H1 (cell line): ENCODE measurements around the gene ADRA2A.

ENCODE experiments used
- CHD2 ChIP-seq: IDR thresholded peaks from 2 replicates; pipeline ENCODE4 v1.6.1; 2012; ENCODE audit warnings: low read length, improper control_type of control experiment
- CREB1 ChIP-seq: IDR thresholded peaks from 2 replicates; pipeline ENCODE4 v1.6.1; 2012; ENCODE audit warnings: inconsistent platforms
- POLR2A ChIP-seq, 2 experiments: IDR thresholded peaks; 1 replicate in 1 of 2; 2 replicates in 1 of 2; pipeline ENCODE4 v1.6.1; 2011; ENCODE audit warnings: low read depth in 2 of 2, low read length in 2 of 2, mild to moderate bottlenecking in 2 of 2; ENCODE audit errors: control extremely low read depth in 1 of 2
- RAD21 ChIP-seq, 2 experiments: IDR thresholded peaks in 1 of 2; conservative IDR thresholded peaks in 1 of 2; 2 replicates each; pipeline ENCODE4 v1.6.1; 2011; ENCODE audit warnings: low read depth in 2 of 2, low read length in 2 of 2, improper control_type of control experiment in 1 of 2, inconsistent platforms in 1 of 2, mild to moderate bottlenecking in 1 of 2, moderate library complexity in 1 of 2

DNA sequence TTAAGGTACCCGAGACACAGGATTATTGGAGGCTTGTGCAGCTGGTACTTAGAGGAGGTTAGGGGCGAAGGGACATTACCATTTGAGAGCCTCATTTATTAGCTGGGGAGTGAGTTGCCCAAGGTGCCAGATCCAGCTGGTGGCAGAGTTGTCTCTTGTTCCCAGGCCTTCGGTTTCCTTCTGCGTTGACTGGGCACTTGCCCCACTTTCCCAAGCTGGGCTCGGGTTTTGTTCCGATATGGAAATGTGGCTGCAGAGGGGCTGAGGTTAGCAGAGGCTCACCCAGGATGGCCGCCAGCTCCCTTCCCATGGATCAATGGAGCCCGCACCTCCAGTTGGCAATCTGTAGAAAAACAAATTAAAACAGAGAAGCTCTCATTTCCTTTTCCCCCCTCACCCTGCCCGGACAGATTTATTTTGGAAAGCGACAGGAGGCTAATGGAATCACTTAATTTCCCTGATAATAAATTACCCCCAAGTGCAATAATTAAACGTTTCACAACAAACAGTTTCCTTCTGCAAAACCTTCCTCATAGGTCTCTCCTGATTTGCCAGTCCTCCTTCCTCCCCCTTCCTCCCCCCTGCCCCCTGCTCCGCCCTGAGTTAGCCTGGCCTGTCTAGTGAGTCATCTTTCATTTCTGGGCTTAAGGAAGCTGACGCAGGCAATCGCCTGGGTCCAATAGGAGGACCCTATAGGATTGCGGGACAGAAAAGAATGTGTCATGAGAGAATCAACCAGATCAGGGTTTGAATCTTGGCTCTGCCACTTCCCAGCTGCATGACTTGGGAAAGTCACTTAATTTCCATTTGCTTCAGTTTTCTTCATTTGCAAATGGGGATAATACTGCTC lies 51.7 kb downstream of the ADRA2A start:
- no peak for TF ChIP-seq RAD21 (IDR thresholded peaks at IDR 0.05 in 1 of 2, conservative IDR thresholded peaks at IDR 0.05 in 1 of 2; ENCODE audit: low read depth in 2 of 2, low read length in 2 of 2)
- no peak for TF ChIP-seq CREB1
- no peak for TF ChIP-seq CHD2
- no peak for TF ChIP-seq POLR2A (IDR thresholded peaks at IDR 0.05; ENCODE audit: control extremely low read depth in 1 of 2, low read depth in 2 of 2, low read length in 2 of 2)
